DMS 273 treated with DMSO at 0.1 percent for 48 hours (cell line): ENCODE results near the gene DOCK1.
"Not testable (repeated sequence)": the region's sequence is repeated elsewhere in the genome, so short reads cannot be mapped to it uniquely, and the experiment has no call there.

Experiments
- DNase-seq: peaks from one replicate; lab custom pipeline; 2025; lab: John Stamatoyannopoulos, UW

The DOCK1 gene

GRCh38 chr10:126904818-126905701 lies at the start of gene DOCK1:
Gene DOCK1, plus strand, starts transcription at chr10:126905428. Its CDS starts 90 bp downstream, at chr10:126905518.
- no peak for DNase-seq

- DNase-seq, result no peak
Measured at GRCh38 chr10:126857178-126857806, 47.9 kb upstream of the DOCK1 start.

GRCh38 chr10:126867567-126868365 lies 37.5 kb upstream of the DOCK1 start:
- DNase-seq, result no peak

- DNase-seq, result no peak
Measured at GRCh38 chr10:126868371-126868770, 36.9 kb upstream of the DOCK1 start.

GRCh38 chr10:126872135-126872534 lies 33.1 kb upstream of the DOCK1 start:
- no peak for DNase-seq

- no peak for DNase-seq
Measured at GRCh38 chr10:126872768-126873167, 32.5 kb upstream of the DOCK1 start.

GRCh38 chr10:126876456-126876855 lies 28.8 kb upstream of the DOCK1 start:
- DNase-seq, result no peak

GRCh38 chr10:126877390-126877789 lies 27.8 kb upstream of the DOCK1 start:
- no peak for DNase-seq

GRCh38 chr10:126878594-126878993 lies 26.6 kb upstream of the DOCK1 start:
- DNase-seq, result no peak

- no peak for DNase-seq
Measured at GRCh38 chr10:126880926-126881325, 24.3 kb upstream of the DOCK1 start.

- not testable (repeated sequence) for DNase-seq
Measured at GRCh38 chr10:126882055-126882454, 23.2 kb upstream of the DOCK1 start.

GRCh38 chr10:126888436-126888835 lies 16.8 kb upstream of the DOCK1 start:
- DNase-seq, result not testable (repeated sequence)

GRCh38 chr10:126889421-126889820 lies 15.8 kb upstream of the DOCK1 start:
- no peak for DNase-seq

- DNase-seq, result not testable (repeated sequence)
Measured at GRCh38 chr10:126890797-126891196, 14.4 kb upstream of the DOCK1 start.

- DNase-seq, result no peak
Measured at GRCh38 chr10:126892226-126893175, 12.7 kb upstream of the DOCK1 start.

GRCh38 chr10:126893206-126893605 lies 12.0 kb upstream of the DOCK1 start:
- no peak for DNase-seq

- DNase-seq, result no peak
Measured at GRCh38 chr10:126893841-126894240, 11.4 kb upstream of the DOCK1 start.

- no peak for DNase-seq
Measured at GRCh38 chr10:126895214-126895781, 9.9 kb upstream of the DOCK1 start.

GRCh38 chr10:126898460-126898859 lies 6.8 kb upstream of the DOCK1 start:
- DNase-seq, result no peak

GRCh38 chr10:126899529-126899928 lies 5.7 kb upstream of the DOCK1 start:
- DNase-seq, result not testable (repeated sequence)

- DNase-seq, result no peak
Measured at GRCh38 chr10:126902157-126902556, 3.1 kb upstream of the DOCK1 start.
